Measurements from ENCODE around the gene TPST1.
"Not testable (repeated sequence)": the region's sequence is repeated elsewhere in the genome, so short reads cannot be mapped to it uniquely, and the experiment has no call there.

Gene TPST1

DNA sequence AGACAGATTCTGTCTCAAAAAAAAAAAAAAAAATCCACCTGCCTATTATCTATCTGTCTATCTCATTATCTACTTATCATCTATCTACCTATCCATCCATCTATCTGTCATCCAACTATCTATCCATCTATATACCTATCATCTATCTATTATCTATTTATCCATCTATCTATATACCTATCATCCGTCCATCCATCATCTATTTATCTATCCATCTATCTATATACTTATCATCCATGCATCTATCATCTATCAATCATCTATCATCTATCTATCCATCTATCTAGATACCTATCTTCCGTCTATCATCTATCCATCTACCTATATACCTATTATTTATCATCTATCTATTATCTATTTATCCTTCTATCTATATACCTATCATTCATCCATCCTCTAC is 16.5 kb upstream of the TPST1 start:
- no peak for DNase-seq (ENCODE audit: low read depth in 2 of 2)

GRCh38 chr7:66189695-66190503 is 15.2 kb upstream of the TPST1 start:
- DNase-seq (ENCODE audit: low read depth in 2 of 2), result no peak

DNA sequence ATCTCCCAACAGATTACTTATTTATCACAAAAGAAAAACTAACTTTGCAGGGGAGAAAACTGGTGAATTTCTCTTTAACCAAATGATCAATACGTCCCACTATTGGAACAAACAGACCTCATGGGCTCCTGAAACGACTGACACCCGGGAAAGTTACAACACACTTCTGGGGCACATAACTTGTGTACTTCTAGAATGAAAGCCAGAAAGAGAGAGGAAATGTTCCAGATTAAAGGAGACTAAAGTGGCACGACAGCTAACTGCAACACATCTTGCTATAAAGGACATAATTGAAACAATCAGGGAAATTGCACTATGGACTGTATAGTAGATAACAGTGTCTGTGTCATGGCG is 14.7 kb upstream of the TPST1 start:
- no peak for DNase-seq (ENCODE audit: low read depth in 2 of 2)

GRCh38 chr7:66193146-66193725 is 11.9 kb upstream of the TPST1 start:
- no peak for DNase-seq (ENCODE audit: low read depth in 2 of 2)

GRCh38 chr7:66198469-66198868 is 6.7 kb upstream of the TPST1 start:
- no peak for DNase-seq (ENCODE audit: low read depth in 2 of 2)

DNA sequence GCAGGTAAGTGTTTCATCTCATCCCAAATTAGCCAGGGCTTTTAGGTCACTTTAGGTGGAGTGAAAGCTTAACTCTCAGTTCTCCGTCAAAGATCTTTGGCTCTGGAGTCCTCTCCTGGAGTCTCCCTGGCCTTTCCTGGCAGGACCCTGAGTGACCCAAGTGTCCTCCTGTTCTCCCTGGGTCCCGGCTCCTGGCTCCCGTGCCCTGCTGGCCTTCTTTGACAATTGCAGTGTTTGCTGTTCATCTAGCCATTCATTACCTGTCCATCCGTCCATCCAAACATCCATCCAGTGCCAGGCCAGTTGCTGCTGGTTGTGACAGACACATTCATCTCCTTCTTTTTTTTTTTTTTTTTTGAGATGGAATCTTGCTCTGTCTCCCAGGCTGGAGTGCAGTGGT is 6.2 kb upstream of the TPST1 start:
- no peak for DNase-seq (ENCODE audit: low read depth in 2 of 2)

GRCh38 chr7:66202441-66202840 is 2.7 kb upstream of the TPST1 start:
- no peak for DNase-seq (ENCODE audit: low read depth in 2 of 2)

- DNase-seq (ENCODE audit: low read depth in 2 of 2), result no peak
Observed at GRCh38 chr7:66205741-66206090, 582 bp downstream of the TPST1 start.

DNA sequence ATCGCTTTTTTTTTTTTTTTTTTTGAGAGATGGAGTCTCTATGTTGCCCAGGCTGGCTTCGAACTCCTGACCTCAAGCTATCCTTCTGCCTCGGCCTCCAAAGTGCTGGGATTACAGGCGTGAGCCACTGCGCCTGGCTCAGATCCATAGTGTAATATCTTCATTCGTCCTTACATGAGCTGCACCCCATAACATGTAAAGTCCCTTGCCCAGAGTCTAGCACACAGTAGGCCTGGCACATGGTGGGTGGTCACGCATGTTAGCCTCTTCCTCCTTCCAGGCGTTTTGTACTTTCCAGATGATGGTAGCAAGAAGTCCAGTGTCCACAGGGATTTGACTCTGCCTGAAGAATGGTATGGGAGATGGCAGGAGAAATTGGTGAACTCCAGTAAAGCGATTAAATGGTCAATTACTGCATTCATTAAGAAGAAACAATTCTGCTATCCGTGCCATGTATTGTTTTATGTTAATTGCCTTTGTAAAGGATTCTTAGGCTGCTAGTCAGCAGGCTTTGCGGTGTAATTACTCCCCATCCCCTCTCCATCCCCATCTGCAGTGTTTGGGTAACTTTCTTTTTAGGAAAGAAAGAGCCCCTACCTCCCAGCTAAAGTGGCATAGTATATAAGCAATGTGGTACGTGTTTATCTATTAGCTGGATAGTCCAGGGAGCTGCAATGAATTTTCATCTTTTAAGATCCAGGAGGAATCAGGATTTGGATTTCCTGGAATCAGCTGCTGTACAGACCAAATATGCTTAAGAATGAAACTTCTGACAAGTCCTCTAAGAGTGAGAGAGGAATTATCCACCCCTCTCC is 1.2 kb downstream of the TPST1 start:
- DNase-seq (ENCODE audit: low read depth in 2 of 2), result no peak

DNA sequence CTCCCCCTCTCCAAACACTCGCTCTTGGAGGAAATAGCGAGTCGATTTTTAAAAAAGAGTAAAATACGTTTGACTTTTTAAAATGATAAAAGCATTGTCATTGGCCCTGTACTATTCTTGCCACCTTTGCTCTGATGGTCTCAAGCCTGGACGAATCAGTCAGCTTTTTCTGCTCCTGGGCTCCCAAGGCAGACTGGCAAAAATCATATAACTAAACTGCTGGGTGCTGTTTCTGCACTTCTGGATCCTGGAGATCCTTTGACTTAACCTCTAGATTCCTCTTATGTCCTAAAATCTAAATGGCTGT is 1.8 kb downstream of the TPST1 start:
- no peak for DNase-seq (ENCODE audit: low read depth in 2 of 2)

DNA sequence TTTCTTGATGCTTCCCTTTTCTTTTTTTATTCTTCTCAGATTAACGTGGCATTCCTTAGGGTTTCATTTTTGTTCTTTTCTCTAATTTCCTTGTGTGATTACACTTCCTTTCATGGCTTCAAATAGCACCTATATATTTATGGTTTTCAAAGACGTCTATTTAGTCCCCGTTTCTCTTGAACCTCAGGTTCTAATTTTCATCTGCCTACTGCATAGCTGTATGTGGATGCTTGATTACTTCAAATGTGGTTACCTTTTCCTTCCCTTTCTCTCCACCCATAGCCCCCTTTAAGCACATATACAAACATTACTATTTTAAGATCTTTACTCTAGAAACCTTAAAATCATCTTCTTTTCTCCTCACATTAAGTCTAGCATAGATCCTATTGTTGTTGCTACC is 2.4 kb downstream of the TPST1 start:
- no peak for DNase-seq (ENCODE audit: low read depth in 2 of 2)

DNA sequence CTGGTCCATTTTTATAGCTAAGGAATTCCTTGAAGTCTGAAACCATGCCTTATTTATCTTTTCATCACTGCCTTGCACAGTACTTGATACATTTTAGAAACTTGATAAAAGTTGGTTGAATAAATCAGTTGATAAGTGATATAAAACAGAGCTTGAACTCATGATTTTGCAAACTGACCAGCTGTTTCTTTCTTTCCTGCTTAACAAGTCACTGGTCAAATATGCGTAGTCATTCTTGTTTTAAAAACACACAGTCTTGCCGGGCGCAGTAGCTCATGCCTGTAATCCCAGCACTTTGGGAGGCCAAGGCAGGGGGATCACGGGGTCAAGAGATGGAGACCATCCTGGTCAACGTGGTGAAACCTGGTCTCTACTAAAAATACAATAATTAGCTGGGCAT is 6.3 kb downstream of the TPST1 start:
- no peak for DNase-seq (ENCODE audit: low read depth in 2 of 2)

- no peak for DNase-seq (ENCODE audit: low read depth in 2 of 2)
Observed at GRCh38 chr7:66213637-66214036, 8.5 kb downstream of the TPST1 start.

DNA sequence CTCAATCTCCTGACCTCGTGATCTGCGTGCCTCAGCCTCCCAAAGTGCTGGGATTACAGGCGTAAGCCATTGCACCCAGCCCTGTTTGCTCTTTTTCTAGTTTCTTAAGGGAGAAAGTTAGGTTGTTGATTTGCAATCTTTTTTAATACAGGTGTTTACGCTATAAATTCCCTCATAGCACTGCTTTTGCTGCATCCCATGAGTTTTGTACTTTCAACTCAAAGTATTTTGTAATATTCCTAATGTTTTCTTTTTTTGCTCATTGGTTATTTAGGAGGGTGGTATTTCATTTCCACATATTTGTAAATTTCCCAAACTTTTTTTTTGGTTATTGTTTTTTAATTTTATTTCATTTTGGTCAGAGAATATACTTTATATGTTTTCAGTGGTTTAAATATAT is 11.6 kb downstream of the TPST1 start:
- DNase-seq (ENCODE audit: low read depth in 2 of 2), result no peak

DNA sequence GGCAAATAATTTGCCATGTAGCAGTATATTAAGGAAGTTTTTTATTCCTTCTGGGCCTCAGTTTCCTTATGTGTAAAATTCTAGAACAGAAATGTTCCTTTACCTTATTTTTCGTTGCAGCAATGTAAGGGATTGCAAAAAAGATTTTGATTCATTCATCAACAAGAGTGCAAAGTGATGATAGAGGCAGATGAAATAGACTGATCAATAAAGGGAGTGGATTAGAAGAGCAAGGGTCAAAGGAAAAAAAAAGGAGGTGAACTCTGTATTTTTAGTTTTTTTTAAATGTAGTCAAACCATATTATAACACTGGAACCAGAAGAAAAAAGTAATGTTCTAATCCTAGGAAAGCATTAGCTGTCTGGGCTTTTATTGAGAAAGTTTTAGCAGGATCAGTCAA is 14.7 kb downstream of the TPST1 start:
- no peak for DNase-seq (ENCODE audit: low read depth in 2 of 2)

DNA sequence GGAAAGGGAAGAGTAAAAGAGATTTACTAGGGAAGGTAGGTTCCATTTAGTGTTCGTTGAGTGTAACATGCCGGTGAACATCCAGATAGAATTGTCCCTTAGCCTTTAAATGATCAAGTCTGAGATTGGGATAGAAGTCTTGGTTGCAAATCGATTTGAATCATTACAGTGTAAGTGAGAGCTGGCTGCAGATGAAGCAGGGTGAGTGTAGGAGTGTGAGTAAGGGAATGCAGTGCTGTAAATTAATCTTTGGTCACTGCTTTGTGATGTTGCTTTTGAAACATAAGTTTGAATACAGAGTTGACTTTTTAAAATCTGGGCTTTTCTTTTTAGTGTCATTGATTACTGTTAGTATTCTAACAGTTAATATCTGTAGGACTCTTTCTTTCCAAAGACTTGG is 16.3 kb downstream of the TPST1 start:
- DNase-seq (ENCODE audit: low read depth in 2 of 2), result no peak

DNA sequence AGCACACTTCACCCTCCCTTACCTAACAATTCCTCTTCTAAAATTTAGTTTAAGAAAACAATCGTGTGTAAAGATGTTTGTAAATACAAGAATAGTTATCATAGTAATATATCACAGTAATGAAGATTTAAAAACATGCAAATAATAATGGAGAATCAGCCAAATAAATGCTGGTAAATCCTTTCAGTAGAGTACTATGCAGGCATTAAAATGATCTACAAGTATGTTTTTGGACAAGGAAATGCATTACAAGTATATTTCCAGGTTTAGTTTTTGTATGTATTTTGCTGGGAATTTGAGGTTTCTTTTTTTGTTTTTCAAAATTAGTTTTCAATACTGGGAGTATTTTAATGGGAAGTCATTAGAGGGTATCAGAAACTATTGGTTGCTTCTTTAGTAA is 22.7 kb downstream of the TPST1 start:
- DNase-seq (ENCODE audit: low read depth in 2 of 2), result no peak

GRCh38 chr7:66231326-66232216 is 26.4 kb downstream of the TPST1 start:
- not testable (repeated sequence) for DNase-seq (ENCODE audit: low read depth in 2 of 2)

- no peak for DNase-seq (ENCODE audit: low read depth in 2 of 2)
Observed at GRCh38 chr7:66233638-66234037, 28.5 kb downstream of the TPST1 start.

DNA sequence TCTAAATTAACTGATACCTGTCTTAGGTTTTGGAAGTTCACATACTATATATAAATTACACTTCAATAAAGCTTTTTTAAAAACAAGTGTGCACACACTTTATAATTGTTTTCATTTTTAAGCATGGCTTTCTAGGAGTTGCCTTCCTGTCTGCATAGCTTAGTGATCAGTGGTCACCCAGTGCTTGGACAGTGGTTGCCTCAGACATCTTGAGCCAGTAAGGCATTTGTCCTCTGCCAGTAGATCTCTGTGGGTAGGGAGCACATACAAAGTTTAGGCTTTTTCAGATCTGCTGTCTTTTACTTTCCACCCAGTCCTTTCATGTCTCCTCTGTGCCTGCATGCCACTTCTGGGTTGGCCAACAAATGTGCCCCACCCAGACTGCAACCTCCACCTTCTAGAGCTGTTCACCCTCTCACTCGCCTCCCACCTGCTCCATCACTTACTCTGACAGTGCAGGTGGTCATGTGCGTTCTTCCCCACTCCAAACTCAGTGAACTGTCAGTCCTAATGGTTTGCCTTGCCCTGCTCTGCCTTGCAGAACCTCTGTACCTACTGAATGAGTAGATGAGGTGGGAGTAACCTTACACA is 31.7 kb downstream of the TPST1 start:
- DNase-seq (ENCODE audit: low read depth in 2 of 2), result no peak

DNA sequence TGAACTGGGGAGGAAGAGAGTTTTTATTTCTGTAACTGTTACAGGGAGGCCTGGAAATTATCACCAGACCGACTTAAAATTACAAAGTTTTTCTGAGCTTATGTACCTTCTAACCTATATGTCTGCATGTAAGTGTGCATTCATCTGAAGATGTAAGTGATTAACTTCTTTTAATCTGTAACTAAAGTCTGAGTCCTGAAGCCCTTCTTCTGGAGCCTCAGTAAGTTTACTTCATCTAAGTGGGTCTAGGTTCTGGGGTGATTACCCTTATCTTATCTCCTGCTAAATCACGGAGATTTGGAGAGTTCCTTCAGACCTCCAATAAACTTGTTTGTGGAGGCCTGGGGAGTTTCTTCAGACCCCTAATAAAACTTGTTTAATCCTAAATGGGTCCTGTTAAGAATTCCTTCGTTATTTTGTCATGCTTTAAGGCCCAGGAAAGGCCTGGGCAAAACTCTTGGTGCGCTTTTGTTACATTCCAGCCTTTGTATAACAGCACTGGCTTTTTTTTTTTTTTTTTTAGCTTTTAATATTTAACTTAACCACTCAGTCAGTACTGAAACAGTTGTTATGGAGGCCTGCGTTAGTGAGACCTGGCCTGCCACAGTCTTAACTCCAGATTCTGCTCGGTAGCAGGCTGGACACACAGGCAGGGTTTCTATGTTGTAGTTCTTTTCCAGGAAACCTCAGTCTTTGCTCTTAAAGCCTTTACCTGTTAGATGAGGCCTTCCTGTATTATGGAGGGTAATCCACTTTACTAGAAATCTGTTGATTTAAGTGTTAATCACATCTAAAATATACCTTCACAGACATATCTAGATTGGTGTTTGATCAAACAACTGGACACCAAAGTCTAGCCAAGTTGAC is 33.0 kb downstream of the TPST1 start:
- DNase-seq (ENCODE audit: low read depth in 2 of 2), result no peak

Data from fibroblast of skin of left quadriceps (primary cell).